Esophagus squamous epithelium (tissue), 5 donors: ENCODE data around the gene ADAMTSL2. TPM values are rescaled to one million over a fixed set of nuclear protein-coding genes. Genes with fewer than 3 reads are reported as not detected.
"Not testable (repeated sequence)": the region's sequence is repeated elsewhere in the genome, so short reads cannot be mapped to it uniquely, and the experiment has no call there.

ENCODE experiments used
- DNase-seq: peaks from one replicate; lab custom pipeline; 2025; lab: John Stamatoyannopoulos, UW
- H3K27ac ChIP-seq, 4 donors: fragments of 200-600 bp; sonication (generic); one replicate each; pipeline ENCODE4 v1.5.1; 2016 to 2019; ENCODE audit warnings: mild to moderate bottlenecking in 1 of 4
- H3K27me3 ChIP-seq, 4 donors: fragments of 200-600 bp; sonication (generic); 1 replicate in 3 of 4; 2 replicates in 1 of 4; pipeline versions ENCODE4 v1.5.1 to v1.6.0; 2017 to 2021; ENCODE audit warnings: antibody characterized with exemption in 1 of 4
- H3K36me3 ChIP-seq, 3 donors: fragments of 200-600 bp; sonication (generic); one replicate each; pipeline ENCODE4 v1.5.1; 2016 to 2019
- H3K4me1 ChIP-seq, 3 donors: fragments of 200-600 bp; sonication (generic); one replicate each; pipeline ENCODE4 v1.5.1; 2017 to 2019
- H3K4me3 ChIP-seq, 4 donors: fragments of 200-600 bp; sonication (generic); 1 replicate in 3 of 4; 2 replicates in 1 of 4; pipeline ENCODE4 v1.5.1; 2016 to 2019; ENCODE audit warnings: mild to moderate bottlenecking in 2 of 4, moderate library complexity in 1 of 4
- H3K9me3 ChIP-seq, 3 donors: fragments of 200-600 bp; sonication (generic); one replicate each; pipeline ENCODE4 v1.5.1; 2016 to 2019
- CTCF ChIP-seq, 6 experiments: fragments of 450-650 bp in 4 of 6; fragments of 200-600 bp in 2 of 6; sonication (generic) in 2 of 6; IDR thresholded peaks; one replicate each; pipeline ENCODE4 v1.5.1; 2016 to 2019; ENCODE audit warnings: antibody characterized with exemption in 6 of 6, mild to moderate bottlenecking in 4 of 6, moderate library complexity in 4 of 6
- POLR2A ChIP-seq, 4 donors: fragments of 450-650 bp; IDR thresholded peaks; one replicate each; pipeline ENCODE4 v1.6.1; 2017; ENCODE audit warnings: antibody characterized with exemption in 4 of 4, mild to moderate bottlenecking in 4 of 4, moderate library complexity in 3 of 4
- WGBS, 2 donors: methylation state at CpG; one replicate each; pipeline ENCODE4 v1.1.5; 2018; 5-methylcytosine and 5-hydroxymethylcytosine counted together
- intact Hi-C: fragments of 100-400 bp; cut with DNase I; formaldehyde crosslinking; loops from one replicate; pipeline ENCODE4 v1.15.0; 2022
- total RNA-seq, 4 donors: library from RNA; depleted of rRNA; stranded (reverse); fragments of >200 nt; gene quantifications; one replicate each; pipeline ENCODE4 v1.1.0, GENCODE V29; 2016
- donor health status: DM: yes; HTN: yes; CAD: no.

ADAMTSL2 gene
- total RNA-seq, 4 donors from 2014 or later = 1.1 to 2.1 (median 1.4) TPM

- H3K36me3 ChIP-seq = no peaks in the 10 kb centered on the region
- intact Hi-C loops = no loop called here
- TF ChIP-seq POLR2A (IDR thresholded peaks at IDR 0.05) (no peak), CTCF (IDR thresholded peaks at IDR 0.05) (no peak)
- DNase-seq = no peak
- no peaks in the 10 kb centered on the region for H3K9me3 ChIP-seq
- H3K27ac ChIP-seq = peak overlapping the region in 1 of 4 donors; percentile 19
- no peak overlapping the region for H3K4me3 ChIP-seq
- 73% methylated on average over 3 of the region's 32 CpGs; no CpG with 5 or more reads in 1 of the 2 donors for WGBS, 2 donors
- peaks cover 0 to 34% (median 0%) of the 10 kb centered on the region in 4 donors for H3K27me3 ChIP-seq
- peaks cover 23 to 66% (median 28%) of the 10 kb centered on the region in 3 donors for H3K4me1 ChIP-seq
Measured at GRCh38 chr9:133561976-133562554, 27.6 kb downstream of the ADAMTSL2 start.

GRCh38 chr9:133562611-133563290 lies 28.2 kb downstream of the ADAMTSL2 start:
- TF ChIP-seq POLR2A (IDR thresholded peaks at IDR 0.05) (no peak), CTCF (IDR thresholded peaks at IDR 0.05) (no peak)
- no peaks in the 10 kb centered on the region for H3K9me3 ChIP-seq
- H3K27me3 ChIP-seq = peaks cover 0 to 29% (median 0%) of the 10 kb centered on the region in 4 donors
- intact Hi-C loops = no loop called here
- no peaks in the 10 kb centered on the region for H3K36me3 ChIP-seq
- no peak for DNase-seq
- 33% methylated on average over 1 of the region's 54 CpGs; no CpG with 5 or more reads in 1 of the 2 donors for WGBS, 2 donors
- H3K4me3 ChIP-seq = peak overlapping the region in 1 of 4 donors; percentile 12
- H3K4me1 ChIP-seq = peaks cover 22 to 59% (median 28%) of the 10 kb centered on the region in 3 donors
- peak overlapping the region in 2 of 4 donors; percentile 54 to 63 for H3K27ac ChIP-seq

GRCh38 chr9:133563291-133563796 lies 28.8 kb downstream of the ADAMTSL2 start:
- peaks cover 16 to 53% (median 23%) of the 10 kb centered on the region in 3 donors for H3K4me1 ChIP-seq
- WGBS, 2 donors = 5 to 11% methylated on average over 4 to 6 of the region's 14 CpGs
- no peak for DNase-seq

GRCh38 chr9:133563814-133564213 lies 29.3 kb downstream of the ADAMTSL2 start:
- Histone ChIP-seq H3K27ac (peak overlapping the region in 1 of 4 donors; percentile 54), H3K27me3 (peaks cover 0 to 29% (median 0%) of the 10 kb centered on the region in 4 donors), H3K4me1 (peaks cover 12 to 48% (median 19%) of the 10 kb centered on the region in 3 donors)
- DNase-seq, H3K9me3 ChIP-seq, H3K36me3 ChIP-seq, H3K4me3 ChIP-seq, intact Hi-C loops: not testable (repeated sequence)
- peak in 1 of 6 experiments; percentile 35 for TF ChIP-seq CTCF (IDR thresholded peaks at IDR 0.05)

More at GRCh38 chr9:133563291-133563796, 28.8 kb downstream of the ADAMTSL2 start:
- intact Hi-C loops = no loop called here
- H3K27me3 ChIP-seq = peaks cover 0 to 29% (median 0%) of the 10 kb centered on the region in 4 donors
- H3K27ac ChIP-seq = peak overlapping the region in 2 of 4 donors; percentile 54 to 63
- no peaks in the 10 kb centered on the region for H3K9me3 ChIP-seq
- H3K4me3 ChIP-seq = peak overlapping the region in 1 of 4 donors; percentile 12
- no peak for TF ChIP-seq POLR2A (IDR thresholded peaks at IDR 0.05)
- TF ChIP-seq CTCF (IDR thresholded peaks at IDR 0.05) = no peak
- H3K36me3 ChIP-seq = no peaks in the 10 kb centered on the region
